ACHN (cell line): Measurements from ENCODE around the gene RASGRP1.
A peak's percentile ranks its signal among the peaks of the same experiment; 100 is the strongest.

Source experiments
- DNase-seq: peaks from one replicate; pipeline ENCODE4 v3.0.0-alpha.2; 2015
- in situ Hi-C: cut with HindIII; loops from 2 replicates; pipeline ENCODE4 v1.10.0; 2017; ENCODE audit warnings: low sequenced_read_pairs, low pct_ligation_motif_present, low pct_unique_long_range_greater_than_20kb

RASGRP1 gene

GRCh38 chr15:38577424-38577987 lies 12.9 kb upstream of the RASGRP1 start:
- in situ Hi-C loops, result no loop called here
- no peak for DNase-seq

- DNase-seq, result no peak
- in situ Hi-C loops, result no loop called here
These were observed 12.2 kb upstream of the RASGRP1 start for GRCh38 chr15:38576837-38577236.

- DNase-seq, result no peak
- in situ Hi-C loops, result no loop called here
These were observed 11.6 kb upstream of the RASGRP1 start for GRCh38 chr15:38576261-38576660.

- DNase-seq, result no peak
- in situ Hi-C loops, result no loop called here
These were observed 665 bp upstream of the RASGRP1 start for GRCh38 chr15:38565287-38565670.

- peak; percentile 43 for DNase-seq
- in situ Hi-C loops, result no loop called here
These were observed 693 bp downstream of the RASGRP1 start for GRCh38 chr15:38563723-38564519.

- in situ Hi-C loops, result no loop called here
- no peak for DNase-seq
These were observed 2.3 kb downstream of the RASGRP1 start for GRCh38 chr15:38562278-38562677.

- in situ Hi-C loops, result no loop called here
- no peak for DNase-seq
These were observed 4.1 kb downstream of the RASGRP1 start for GRCh38 chr15:38560456-38560926.

GRCh38 chr15:38559636-38560307 lies 4.8 kb downstream of the RASGRP1 start:
- in situ Hi-C loops, result no loop called here
- DNase-seq, result no peak

GRCh38 chr15:38559131-38559530 lies 5.5 kb downstream of the RASGRP1 start:
- no peak for DNase-seq
- in situ Hi-C loops, result no loop called here

GRCh38 chr15:38558372-38559059 lies 6.1 kb downstream of the RASGRP1 start:
- no peak for DNase-seq
- in situ Hi-C loops, result no loop called here

- in situ Hi-C loops, result no loop called here
- DNase-seq, result no peak
These were observed 6.7 kb downstream of the RASGRP1 start for GRCh38 chr15:38557921-38558320.

- DNase-seq, result no peak
- in situ Hi-C loops, result no loop called here
These were observed 8.8 kb downstream of the RASGRP1 start for GRCh38 chr15:38555686-38556334.

- no peak for DNase-seq
- in situ Hi-C loops, result no loop called here
These were observed 10.3 kb downstream of the RASGRP1 start for GRCh38 chr15:38554354-38554753.

- in situ Hi-C loops, result no loop called here
- DNase-seq, result no peak
These were observed 11.5 kb downstream of the RASGRP1 start for GRCh38 chr15:38553071-38553470.

GRCh38 chr15:38551720-38552648 lies 12.6 kb downstream of the RASGRP1 start:
- no peak for DNase-seq
- in situ Hi-C loops, result no loop called here

- in situ Hi-C loops, result no loop called here
These were observed 15.4 kb downstream of the RASGRP1 start for GRCh38 chr15:38549222-38549621.

GRCh38 chr15:38547255-38547997 lies 17.2 kb downstream of the RASGRP1 start:
- DNase-seq, result no peak

More at GRCh38 chr15:38549222-38549621, 15.4 kb downstream of the RASGRP1 start:
- DNase-seq, result no peak

More at GRCh38 chr15:38547255-38547997, 17.2 kb downstream of the RASGRP1 start:
- in situ Hi-C loops, result no loop called here
